Activated T-helper 1 cell treated with anti-CD3 and anti-CD28 coated beads, Interleukin-12 subunit alpha, Interleukin-12 subunit beta, Interleukin-2, Interleukin-4 antibody, amounts not matched to agents 30 ng/mL and 10 ng/mL and 1 ng/mL, durations not matched to agents 14 hours and 24 hours and 36 hours (primary cell): ENCODE measurements around the gene METAP1D. TPM values are rescaled to one million over a fixed set of nuclear protein-coding genes. Genes with fewer than 3 reads are reported as not detected.
A peak's percentile ranks its signal among the peaks of the same experiment; 100 is the strongest.

Experiments
- DNase-seq: peaks from one replicate; pipeline ENCODE4 v3.0.0; 2021; ENCODE audit warnings: low spot score
- H3K27ac Mint-ChIP-seq: one replicate; pipeline ENCODE4 v1.8.0; 2021; ENCODE audit warnings: mild to moderate bottlenecking, mixed read lengths
- H3K27me3 Mint-ChIP-seq: one replicate; pipeline ENCODE4 v1.8.0; 2022; ENCODE audit warnings: mild to moderate bottlenecking, moderate library complexity, mixed read lengths; ENCODE audit not compliant: insufficient read depth
- H3K36me3 Mint-ChIP-seq: one replicate; pipeline ENCODE4 v1.8.0; 2021; ENCODE audit warnings: low read depth, mixed read lengths
- H3K4me1 Mint-ChIP-seq: one replicate; pipeline ENCODE4 v1.8.0; 2021; ENCODE audit warnings: low read depth, mixed read lengths
- H3K4me3 Mint-ChIP-seq: one replicate; pipeline ENCODE4 v1.8.0; 2021; ENCODE audit warnings: mild to moderate bottlenecking, moderate library complexity, mixed read lengths
- H3K9me3 Mint-ChIP-seq: one replicate; pipeline ENCODE4 v1.8.0; 2021; ENCODE audit warnings: mixed read lengths
- intact Hi-C: fragments of 100-400 bp; cut with micrococcal nuclease; formaldehyde crosslinking; loops from one replicate; pipeline ENCODE4 v1.15.1; 2024
- total RNA-seq: library from RNA; stranded (reverse); gene quantifications from 2 replicates; pipeline ENCODE4 v1.2.3, GENCODE V29; 2022

The METAP1D gene
- total RNA-seq, 1 donor from 2014 or later: 5.4 TPM

GRCh38 chr2:172081221-172082022 is 81.7 kb downstream of the METAP1D start:
- H3K9me3 Mint-ChIP-seq: no peaks in the 10 kb centered on the region

GRCh38 chr2:172082105-172082943 is 82.6 kb downstream of the METAP1D start:
- Mint-ChIP-seq H3K4me3 (no peak overlapping the region), H3K9me3 (no peaks in the 10 kb centered on the region)
- no peak for DNase-seq

More at GRCh38 chr2:172081221-172082022, 81.7 kb downstream of the METAP1D start:
- intact Hi-C loops: loop anchor here (2.0 to 5.0 kb wide), 2 partner anchors 1264 to 1363 kb away; partner anchors contain the start of gene GAD1
- Mint-ChIP-seq H3K27me3 (peaks cover 77% of the 10 kb centered on the region), H3K27ac (peak overlapping the region; percentile 67), H3K4me1 (peaks cover 29% of the 10 kb centered on the region), H3K36me3 (no peaks in the 10 kb centered on the region), H3K4me3 (no peak overlapping the region)
- DNase-seq: no peak

DNA sequence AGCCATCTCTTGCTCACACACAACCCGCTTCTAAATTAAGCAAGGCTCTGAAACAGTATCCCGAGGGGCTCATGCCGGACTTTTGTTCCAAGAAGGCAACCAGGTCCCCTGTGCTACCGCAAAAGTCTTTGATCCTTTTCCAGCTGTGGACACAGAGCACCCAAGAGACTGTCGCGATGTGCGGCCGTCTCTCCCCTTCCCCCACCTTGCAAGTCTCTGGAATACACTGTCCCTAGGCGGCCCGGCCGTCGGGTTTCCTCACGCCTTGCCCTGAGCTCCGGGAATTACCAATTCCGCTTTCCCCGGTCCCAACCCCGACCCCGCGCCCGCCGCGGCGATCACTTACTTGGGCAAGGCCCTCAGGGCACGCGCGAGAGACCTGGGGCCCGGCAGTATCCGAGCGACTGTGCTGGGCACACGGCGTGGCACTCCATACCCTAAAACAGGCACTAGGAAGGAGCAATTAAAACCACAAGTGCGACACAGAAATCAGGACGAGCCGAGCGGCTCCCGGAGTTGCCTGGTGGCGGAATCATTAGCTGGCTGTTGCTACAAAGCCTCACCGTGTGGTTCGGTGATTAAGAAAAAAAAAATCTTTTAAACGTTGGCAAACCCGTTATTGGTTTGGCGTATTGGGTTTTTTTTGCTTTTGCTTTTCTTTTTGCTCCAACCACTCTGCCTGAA is 83.3 kb downstream of the METAP1D start:
- Mint-ChIP-seq H3K4me1 (peaks cover 43% of the 10 kb centered on the region), H3K27me3 (peaks cover 89% of the 10 kb centered on the region), H3K36me3 (peaks cover 1% of the 10 kb centered on the region), H3K4me3 (peak overlapping the region; percentile 67), H3K9me3 (no peaks in the 10 kb centered on the region), H3K27ac (peak overlapping the region; percentile 75)
- intact Hi-C loops: loop anchor here (2.0 to 5.0 kb wide), 2 partner anchors 1266 to 1364 kb away; partner anchors contain the start of gene GAD1
- no peak for DNase-seq

More at GRCh38 chr2:172082105-172082943, 82.6 kb downstream of the METAP1D start:
- H3K36me3 Mint-ChIP-seq: no peaks in the 10 kb centered on the region
- H3K27me3 Mint-ChIP-seq: peaks cover 85% of the 10 kb centered on the region
- intact Hi-C loops: loop anchor here (2.0 to 5.0 kb wide), 2 partner anchors 1265 to 1364 kb away; partner anchors contain the start of gene GAD1
- peak overlapping the region; percentile 63 for H3K27ac Mint-ChIP-seq
- peaks cover 36% of the 10 kb centered on the region for H3K4me1 Mint-ChIP-seq

DNA sequence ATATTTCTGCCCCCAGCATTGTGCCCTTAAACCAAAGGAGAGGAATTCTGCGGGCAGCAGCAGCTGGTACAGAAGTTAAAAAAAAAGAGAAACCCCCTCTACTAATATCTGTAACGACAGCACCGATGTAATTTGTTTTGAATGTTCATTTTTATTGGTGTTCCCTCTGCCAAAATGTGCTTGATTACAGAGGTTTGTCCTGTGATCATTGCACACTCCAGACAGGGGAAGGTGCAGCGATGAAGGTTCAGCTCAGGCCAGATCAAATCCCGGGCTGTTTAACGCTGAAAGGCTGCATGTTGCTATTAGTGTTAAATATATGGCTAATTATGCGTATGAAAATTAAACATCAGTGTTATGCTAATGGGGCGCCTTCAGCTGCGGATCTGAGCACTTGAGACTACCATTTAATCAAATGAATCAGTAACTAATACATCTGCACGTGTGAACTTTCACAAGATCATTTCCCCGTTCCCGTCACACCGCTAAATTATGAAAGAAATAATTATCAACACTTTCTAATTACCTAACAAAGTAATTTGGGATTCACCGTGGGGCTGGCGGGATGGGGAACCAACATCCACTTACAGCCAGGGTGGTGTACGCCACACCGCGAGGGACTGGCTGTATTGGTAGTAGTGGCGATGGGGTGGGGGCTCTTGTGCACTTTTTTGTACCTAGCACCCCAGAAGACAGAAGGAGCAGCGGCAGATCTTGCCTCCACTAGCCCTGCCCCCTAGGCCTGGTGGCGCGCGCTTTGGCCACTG is 84.1 kb downstream of the METAP1D start:
- peak overlapping the region; percentile 75 for H3K27ac Mint-ChIP-seq

DNA sequence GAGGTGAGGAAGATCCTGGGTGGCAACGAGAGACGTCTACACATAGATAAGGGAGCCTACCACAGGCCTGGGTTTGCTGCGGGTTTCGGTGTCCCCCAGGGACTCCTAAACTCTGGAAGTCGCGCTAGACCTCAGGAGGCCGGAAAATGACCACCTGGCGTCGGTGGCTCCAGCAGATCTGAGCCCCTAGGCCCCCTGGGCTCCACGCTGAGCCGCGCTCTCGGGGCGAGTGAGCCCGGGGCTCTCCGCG is 84.6 kb downstream of the METAP1D start:
- Mint-ChIP-seq H3K36me3 (peaks cover 1% of the 10 kb centered on the region), H3K4me1 (peaks cover 50% of the 10 kb centered on the region), H3K27ac (peak overlapping the region; percentile 75), H3K27me3 (peaks cover 88% of the 10 kb centered on the region), H3K4me3 (peak overlapping the region; percentile 67), H3K9me3 (no peaks in the 10 kb centered on the region)
- DNase-seq: no peak
- intact Hi-C loops: loop anchor here (1.0 to 5.0 kb wide), 2 partner anchors 18 to 1267 kb away; partner anchors contain the start of genes DLX2 and GAD1

More for the DNA sequence above, 84.1 kb downstream of the METAP1D start:
- Mint-ChIP-seq H3K27me3 (peaks cover 90% of the 10 kb centered on the region), H3K36me3 (peaks cover 1% of the 10 kb centered on the region), H3K9me3 (no peaks in the 10 kb centered on the region), H3K4me1 (peaks cover 50% of the 10 kb centered on the region), H3K4me3 (peak overlapping the region; percentile 67)
- intact Hi-C loops: loop anchor here (1.0 to 5.0 kb wide), 3 partner anchors 18 to 1365 kb away; partner anchors contain the start of genes DLX2 and GAD1
- no peak for DNase-seq

DNA sequence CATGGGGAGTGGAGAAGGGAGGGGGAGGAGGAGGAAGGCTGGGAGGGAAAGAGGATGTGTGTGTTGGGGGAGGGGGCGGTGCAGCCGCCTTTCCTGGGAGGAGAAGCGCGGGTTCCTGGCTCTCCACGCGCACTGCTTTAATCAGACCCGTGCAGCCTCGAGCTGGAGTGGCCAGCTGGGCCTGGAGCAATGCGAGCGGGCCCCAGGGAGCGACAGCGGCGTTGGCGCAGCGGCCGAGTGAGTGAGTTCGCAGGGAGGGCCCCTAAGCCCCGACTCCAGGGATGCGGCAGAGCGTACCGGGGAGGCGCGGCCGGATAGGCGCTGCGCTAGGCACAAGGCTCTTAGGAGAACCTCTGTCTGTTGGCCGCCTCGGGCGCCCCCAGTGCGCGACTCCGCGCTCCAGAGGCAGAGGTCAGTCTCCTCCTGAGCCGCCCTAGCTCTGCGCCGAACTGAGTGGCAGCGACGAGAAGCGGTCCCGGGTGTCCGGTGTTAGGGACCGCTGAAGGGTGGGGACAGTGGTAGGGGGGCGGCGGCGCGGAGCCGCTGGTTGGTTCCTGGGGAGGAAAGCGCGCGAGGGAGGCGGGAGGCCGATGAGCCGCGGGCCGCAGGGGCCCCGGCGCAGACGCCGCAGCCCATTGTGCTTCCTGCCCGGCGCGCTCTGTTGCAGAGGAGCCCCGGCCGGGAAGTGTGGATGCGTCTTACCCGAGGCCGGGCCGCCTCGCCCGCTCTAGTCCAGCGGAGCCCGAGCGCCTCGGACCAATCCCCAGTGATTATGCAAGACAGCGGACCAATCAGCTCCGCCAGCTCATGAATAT is 85.1 kb downstream of the METAP1D start:
- H3K4me3 Mint-ChIP-seq: peak overlapping the region; percentile 67
- no peak for DNase-seq
- peaks cover 1% of the 10 kb centered on the region for H3K36me3 Mint-ChIP-seq
- H3K9me3 Mint-ChIP-seq: no peaks in the 10 kb centered on the region
- peaks cover 50% of the 10 kb centered on the region for H3K4me1 Mint-ChIP-seq
- peak overlapping the region; percentile 75 for H3K27ac Mint-ChIP-seq
- intact Hi-C loops: loop anchor here (1.0 to 5.0 kb wide), 4 partner anchors 10 to 1268 kb away; partner anchors contain the start of genes DLX2 and GAD1
- peaks cover 89% of the 10 kb centered on the region for H3K27me3 Mint-ChIP-seq

GRCh38 chr2:172085460-172086159 is 85.9 kb downstream of the METAP1D start, which contains the start of gene DLX1:
TSS of gene DLX1 (plus strand) at chr2:172085507. CDS start at chr2:172085678, 171 bp downstream.
- H3K4me3 Mint-ChIP-seq: peak within 1 kb of the TSS; percentile 67
- H3K36me3 Mint-ChIP-seq: peaks cover 1% of the 10 kb centered on the region
- H3K27ac Mint-ChIP-seq: peak within 1 kb of the TSS; percentile 75
- no peaks in the 10 kb centered on the region for H3K9me3 Mint-ChIP-seq
- peaks cover 89% of the 10 kb centered on the region for H3K27me3 Mint-ChIP-seq
- intact Hi-C loops: loop anchor here (1.0 to 5.0 kb wide), 2 partner anchors 10 to 378 kb away; no protein-coding TSS in a partner anchor
- peaks cover 45% of the 10 kb centered on the region for H3K4me1 Mint-ChIP-seq
- no peak for DNase-seq

- peak overlapping the region; percentile 92 for H3K27ac Mint-ChIP-seq
- peaks cover 1% of the 10 kb centered on the region for H3K36me3 Mint-ChIP-seq
- no peaks in the 10 kb centered on the region for H3K9me3 Mint-ChIP-seq
- peaks cover 45% of the 10 kb centered on the region for H3K4me1 Mint-ChIP-seq
- H3K4me3 Mint-ChIP-seq: peak overlapping the region; percentile 30
- intact Hi-C loops: loop anchor here (5.0 kb wide), 1 partner anchor 379 kb away; no protein-coding TSS in a partner anchor
- peaks cover 90% of the 10 kb centered on the region for H3K27me3 Mint-ChIP-seq
- no peak for DNase-seq
Observed at GRCh38 chr2:172086241-172087206, 86.8 kb downstream of the METAP1D start.

DNA sequence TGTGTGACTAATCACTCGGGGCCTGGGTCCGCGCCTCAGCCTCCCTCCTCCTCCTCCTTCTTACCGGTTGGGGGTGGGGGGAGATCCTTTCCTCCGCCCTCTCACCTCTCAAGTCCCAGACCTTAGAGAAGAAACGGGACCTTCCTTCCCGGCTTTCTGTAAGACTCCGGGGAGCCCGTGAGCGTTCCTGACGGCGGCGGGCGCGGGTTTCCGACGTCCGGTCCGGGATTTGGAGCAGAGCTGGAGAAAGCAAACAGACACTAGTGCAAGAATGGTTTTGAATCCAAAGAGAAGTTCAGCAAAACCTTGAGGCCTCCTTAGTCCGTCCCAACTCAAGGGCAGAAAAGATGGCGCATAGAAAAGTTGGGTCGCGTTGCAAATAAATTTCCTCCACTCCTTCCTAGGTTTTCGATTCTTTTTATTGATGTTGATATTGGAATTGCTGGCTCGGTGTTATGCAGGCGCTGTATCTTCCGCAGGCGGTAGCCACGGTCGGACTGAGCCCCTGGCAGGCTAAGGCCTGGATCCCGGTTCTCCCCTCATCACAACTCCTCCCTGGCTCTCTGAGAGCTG is 87.5 kb downstream of the METAP1D start:
- peak overlapping the region; percentile 92 for H3K27ac Mint-ChIP-seq
- no peak overlapping the region for H3K4me3 Mint-ChIP-seq
- H3K36me3 Mint-ChIP-seq: peaks cover 1% of the 10 kb centered on the region
- intact Hi-C loops: loop anchor here (5.0 kb wide), 1 partner anchor 380 kb away; no protein-coding TSS in a partner anchor
- peaks cover 45% of the 10 kb centered on the region for H3K4me1 Mint-ChIP-seq
- H3K9me3 Mint-ChIP-seq: no peaks in the 10 kb centered on the region
- no peak for DNase-seq
- H3K27me3 Mint-ChIP-seq: peaks cover 90% of the 10 kb centered on the region
